Measurements from ENCODE around the gene AIPL1. TPM values are rescaled to one million over a fixed set of nuclear protein-coding genes. Genes with fewer than 3 reads are reported as not detected.

The AIPL1 gene
- polyA plus RNA-seq, 1 donor (not counting 4 experiments of a cell fraction or from before 2014, with no cell fraction given) = not detected

DNA sequence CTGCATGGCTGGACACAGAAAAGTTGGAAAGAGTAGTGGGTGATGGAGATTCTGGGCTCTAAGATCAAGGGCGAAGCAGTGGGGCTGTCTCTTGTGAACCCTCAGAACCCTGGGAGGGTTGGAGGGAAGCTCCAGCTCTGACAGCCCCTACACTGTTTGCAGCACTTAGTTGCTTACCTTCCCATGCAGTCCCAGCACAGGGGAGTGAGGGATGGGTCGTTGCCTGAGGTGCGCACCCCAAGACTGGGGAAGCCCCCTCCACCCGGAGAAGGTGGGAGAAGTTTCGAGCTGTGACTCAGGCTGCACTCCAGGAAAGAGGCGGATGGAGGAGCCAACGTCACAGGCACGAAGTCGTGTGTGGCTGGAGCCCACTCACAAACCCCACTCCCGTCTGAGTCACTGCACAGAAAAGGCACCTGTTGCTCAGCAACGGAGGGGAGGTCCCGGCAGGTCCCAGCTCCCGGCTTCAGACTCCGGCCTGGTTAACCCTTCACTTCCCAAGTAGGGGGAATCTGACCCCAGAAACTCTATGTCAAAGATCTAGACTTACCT is 60.1 kb downstream of the AIPL1 start:
- Histone ChIP-seq H2AFZ (ENCODE audit: control insufficient read depth, low read length) (no peak overlapping the region), H4K20me1 (ENCODE audit: control insufficient read depth, extremely low read depth, insufficient read depth, low read length) (no peaks in the 10 kb centered on the region), H3K36me3 (ENCODE audit: control insufficient read depth in 2 of 2, extremely low read depth in 1 of 2, insufficient read depth in 2 of 2, low read length in 2 of 2) (no peaks in the 10 kb centered on the region), H3K27me3 (ENCODE audit: control insufficient read depth, extremely low read depth, insufficient read depth, low read length) (peaks cover 8% of the 10 kb centered on the region), H3K79me2 (ENCODE audit: control insufficient read depth, insufficient read depth, low read length) (no peaks in the 10 kb centered on the region), H3K4me3 (ENCODE audit: control insufficient read depth in 2 of 3, extremely low read depth in 1 of 3, insufficient read depth in 2 of 3, low read depth in 1 of 3, low read length in 3 of 3) (no peak overlapping the region), H3K9me1 (ENCODE audit: control insufficient read depth, extremely low read depth, insufficient read depth, low read length) (no peaks in the 10 kb centered on the region), H3K9ac (ENCODE audit: control insufficient read depth, extremely low read depth, insufficient read depth, low read length) (no peak overlapping the region), H3K9me3 (ENCODE audit: control insufficient read depth, low read depth, low read length) (peaks cover 2% of the 10 kb centered on the region), H3K27ac (ENCODE audit: control insufficient read depth, insufficient read depth, low read length) (no peak overlapping the region), H3K4me2 (ENCODE audit: control insufficient read depth, extremely low read depth, insufficient read depth, low read depth, low read length) (peak overlapping the region; percentile 47), H3K4me1 (ENCODE audit: control insufficient read depth, extremely low read depth, insufficient read depth, low read length) (peaks cover 16% of the 10 kb centered on the region)
- TF ChIP-seq EZH2 (IDR thresholded peaks at IDR 0.05; ENCODE audit: low read length) = no peak
- TF ChIP-seq CTCF (optimal IDR thresholded peaks at IDR 0.05 in 1 of 3, IDR thresholded peaks at IDR 0.05 in 1 of 3, conservative IDR thresholded peaks at IDR 0.05 in 1 of 3; ENCODE audit: extremely low read depth in 1 of 3, insufficient read depth in 2 of 3, low read length in 3 of 3) = no peak
- no peak for FAIRE-seq
- dilution Hi-C loops (cut with MboI; ENCODE audit: extremely low pct_ligation_motif_present, low sequenced_read_pairs) = no loop called here
- DNase-seq (ENCODE audit: low read depth, low spot score) = no peak

- no peak for DNase-seq (ENCODE audit: low read depth, low spot score)
- no peaks in the 10 kb centered on the region for H4K20me1 ChIP-seq (ENCODE audit: control insufficient read depth, extremely low read depth, insufficient read depth, low read length)
- peaks cover 2% of the 10 kb centered on the region for H3K9me3 ChIP-seq (ENCODE audit: control insufficient read depth, low read depth, low read length)
- H2AFZ ChIP-seq (ENCODE audit: control insufficient read depth, low read length) = no peak overlapping the region
- H3K9ac ChIP-seq (ENCODE audit: control insufficient read depth, extremely low read depth, insufficient read depth, low read length) = no peak overlapping the region
- no peak overlapping the region for H3K4me3 ChIP-seq (ENCODE audit: control insufficient read depth in 2 of 3, extremely low read depth in 1 of 3, insufficient read depth in 2 of 3, low read depth in 1 of 3, low read length in 3 of 3)
- no peak for TF ChIP-seq EZH2 (IDR thresholded peaks at IDR 0.05; ENCODE audit: low read length)
- TF ChIP-seq CTCF (optimal IDR thresholded peaks at IDR 0.05 in 1 of 3, IDR thresholded peaks at IDR 0.05 in 1 of 3, conservative IDR thresholded peaks at IDR 0.05 in 1 of 3; ENCODE audit: extremely low read depth in 1 of 3, insufficient read depth in 2 of 3, low read length in 3 of 3) = no peak
- H3K9me1 ChIP-seq (ENCODE audit: control insufficient read depth, extremely low read depth, insufficient read depth, low read length) = no peaks in the 10 kb centered on the region
- dilution Hi-C loops (cut with MboI; ENCODE audit: extremely low pct_ligation_motif_present, low sequenced_read_pairs) = no loop called here
- H3K27me3 ChIP-seq (ENCODE audit: control insufficient read depth, extremely low read depth, insufficient read depth, low read length) = peaks cover 8% of the 10 kb centered on the region
- H3K27ac ChIP-seq (ENCODE audit: control insufficient read depth, insufficient read depth, low read length) = no peak overlapping the region
- FAIRE-seq = no peak
- H3K79me2 ChIP-seq (ENCODE audit: control insufficient read depth, insufficient read depth, low read length) = no peaks in the 10 kb centered on the region
- H3K4me2 ChIP-seq (ENCODE audit: control insufficient read depth, extremely low read depth, insufficient read depth, low read depth, low read length) = peak overlapping the region; percentile 47
- H3K36me3 ChIP-seq (ENCODE audit: control insufficient read depth in 2 of 2, extremely low read depth in 1 of 2, insufficient read depth in 2 of 2, low read length in 2 of 2) = no peaks in the 10 kb centered on the region
- peaks cover 16% of the 10 kb centered on the region for H3K4me1 ChIP-seq (ENCODE audit: control insufficient read depth, extremely low read depth, insufficient read depth, low read length)
These were observed 60.6 kb downstream of the AIPL1 start for GRCh38 chr17:6374271-6374691.

Other genes with a start within 250 kb of the AIPL1 start
- gene PIMREG, start 9.3 kb upstream of the AIPL1 start, polyA plus RNA-seq = 1.7 to 7.5 TPM (median 6.5 TPM) in 3 replicates
- gene PITPNM3, start 121.4 kb upstream of the AIPL1 start, polyA plus RNA-seq = 7.7 to 13.6 TPM (median 8.3 TPM) in 3 replicates
- 6.6 to 11.6 TPM (median 8.3 TPM) in 3 replicates for gene KIAA0753, start 205.6 kb upstream of the AIPL1 start, polyA plus RNA-seq
- gene TXNDC17, start 205.9 kb upstream of the AIPL1 start, polyA plus RNA-seq = 938 to 1,215 TPM (median 1,093 TPM) in 3 replicates
- gene MED31, start 216.5 kb upstream of the AIPL1 start, polyA plus RNA-seq = 21.7 to 49.0 TPM (median 30.6 TPM) in 3 replicates
- 0.49 to 0.72 TPM (median 0.53 TPM) in 3 replicates for gene C17orf100, start 216.6 kb upstream of the AIPL1 start, polyA plus RNA-seq